Stimulated activated CD8-positive, alpha-beta memory T cell treated with anti-CD3 and anti-CD28 coated beads, Interleukin-7, amount 100 ng/mL, for 1 hour (primary cell): ENCODE measurements around the gene INIP.
"Not testable (repeated sequence)": the region's sequence is repeated elsewhere in the genome, so short reads cannot be mapped to it uniquely, and the experiment has no call there.

Source experiments
- DNase-seq, 2 donors: peaks; one replicate each; pipeline ENCODE4 v3.0.0-alpha.2; 2020; ENCODE audit warnings: low read depth in 2 of 2

Gene INIP

GRCh38 chr9:112673221-112673620 lies 44.7 kb downstream of the INIP start:
- DNase-seq: not testable (repeated sequence)

- DNase-seq: no peak
Measured at GRCh38 chr9:112670991-112671625, 46.8 kb downstream of the INIP start.

- no peak for DNase-seq
Measured at GRCh38 chr9:112669326-112669725, 48.6 kb downstream of the INIP start.

DNA sequence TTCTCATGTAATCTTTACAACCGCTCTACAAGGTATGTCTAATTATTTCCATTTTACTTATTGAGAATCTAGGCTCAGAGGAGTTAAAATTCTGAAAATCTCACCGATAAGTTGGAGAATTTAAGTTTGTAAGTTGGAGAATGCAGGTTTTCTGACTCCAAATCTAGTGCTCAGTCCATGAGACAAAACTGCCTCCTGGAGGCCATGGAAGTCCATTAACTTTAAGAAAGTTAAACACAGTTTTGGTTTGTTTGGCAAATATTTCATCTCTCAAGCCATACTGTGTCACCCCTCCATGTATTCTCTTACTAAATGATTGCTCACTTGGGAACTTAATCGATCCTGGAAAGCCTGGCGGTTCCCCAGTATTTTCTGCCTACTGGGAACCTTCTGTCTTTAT lies 52.6 kb downstream of the INIP start:
- DNase-seq: no peak

GRCh38 chr9:112664531-112664930 lies 53.4 kb downstream of the INIP start:
- DNase-seq: no peak

DNA sequence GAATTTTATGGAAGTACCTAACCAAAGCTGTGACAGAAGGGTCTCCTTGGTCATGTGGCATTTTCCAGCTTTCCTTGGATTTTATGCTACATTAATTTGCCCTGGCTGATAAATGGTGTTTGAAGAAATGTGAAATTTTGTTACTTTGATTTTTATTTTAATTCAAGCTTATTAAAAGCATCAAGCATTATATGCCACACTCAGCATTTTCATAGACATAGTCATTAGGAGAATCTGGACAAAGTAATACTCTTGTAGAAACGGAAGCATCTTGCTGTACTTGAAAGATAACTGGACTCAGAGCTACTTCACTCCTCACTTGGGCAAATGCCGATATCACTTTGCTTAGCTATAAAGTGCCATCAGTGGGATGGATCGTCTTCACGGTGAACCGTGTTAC lies 54.2 kb downstream of the INIP start:
- no peak for DNase-seq

GRCh38 chr9:112659906-112660305 lies 58.0 kb downstream of the INIP start:
- DNase-seq: no peak

GRCh38 chr9:112655668-112656067 lies 62.2 kb downstream of the INIP start:
- DNase-seq: no peak

DNA sequence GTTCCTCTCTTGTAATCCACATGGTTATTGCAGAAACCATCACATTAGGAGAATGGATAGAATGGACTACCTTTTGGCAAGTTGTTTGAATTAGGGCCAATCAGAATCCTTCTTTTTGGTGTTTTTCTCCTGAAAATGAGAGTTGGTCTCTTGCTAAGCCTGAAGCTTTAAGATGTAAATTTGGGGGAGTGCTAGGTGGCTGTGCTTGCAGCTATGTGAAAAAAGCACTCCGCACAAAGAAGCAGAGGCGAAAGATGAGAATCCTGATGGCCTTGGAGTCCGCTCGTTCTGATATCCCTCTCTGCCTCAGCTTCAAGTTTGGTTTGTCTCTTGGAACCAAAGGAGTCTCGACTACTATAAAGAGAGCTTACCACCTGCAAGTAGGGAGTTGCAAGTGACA lies 63.6 kb downstream of the INIP start:
- no peak for DNase-seq

DNA sequence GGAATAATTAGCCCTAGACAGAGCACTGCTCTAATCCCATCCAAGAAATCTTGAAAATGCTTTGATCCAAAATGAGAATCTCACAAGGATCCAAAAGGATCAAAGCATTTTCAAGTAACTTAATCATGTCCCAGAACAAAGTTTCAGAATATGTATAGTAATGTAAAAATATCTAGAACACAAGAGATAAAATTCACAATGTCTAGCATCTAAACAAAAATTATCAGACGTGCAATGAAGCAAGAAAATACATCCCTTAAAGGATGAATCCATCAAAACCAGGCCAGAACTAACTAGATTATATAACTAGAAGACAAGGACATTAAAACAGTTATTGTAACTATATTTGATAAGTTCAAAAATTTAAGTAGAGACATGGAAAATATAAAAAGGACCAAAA lies 69.3 kb downstream of the INIP start:
- DNase-seq: no peak

- DNase-seq: no peak
Measured at GRCh38 chr9:112647596-112647995, 70.3 kb downstream of the INIP start.

GRCh38 chr9:112642126-112642525 lies 75.8 kb downstream of the INIP start:
- no peak for DNase-seq

DNA sequence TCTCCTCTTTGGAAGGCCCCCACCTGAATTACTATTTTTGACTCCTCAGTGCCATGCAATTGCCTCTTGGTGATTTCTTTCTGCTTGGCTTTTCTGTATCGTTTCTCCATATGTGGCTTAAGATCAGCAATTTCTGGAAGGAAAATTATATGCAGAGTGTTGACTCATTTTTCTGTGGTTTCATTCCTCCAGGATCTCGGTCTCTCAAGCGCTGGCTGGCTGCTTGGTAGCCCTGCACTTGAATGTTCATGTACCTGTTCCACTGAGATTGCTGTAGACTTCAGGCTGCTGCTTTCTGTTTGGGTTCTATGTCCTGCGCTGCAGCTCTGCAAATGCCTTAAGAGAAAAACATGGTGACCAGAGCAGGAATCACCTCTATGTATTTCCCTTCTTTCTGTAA lies 77.6 kb downstream of the INIP start:
- DNase-seq: no peak
